Inferior parietal cortex (tissue), 1 donor: ENCODE data around the gene SLC48A1.

Source experiments
- DNase-seq: peaks from one replicate; pipeline ENCODE4 v3.0.0-alpha.2; 2016; ENCODE audit errors: extremely low spot score

Gene SLC48A1

DNA sequence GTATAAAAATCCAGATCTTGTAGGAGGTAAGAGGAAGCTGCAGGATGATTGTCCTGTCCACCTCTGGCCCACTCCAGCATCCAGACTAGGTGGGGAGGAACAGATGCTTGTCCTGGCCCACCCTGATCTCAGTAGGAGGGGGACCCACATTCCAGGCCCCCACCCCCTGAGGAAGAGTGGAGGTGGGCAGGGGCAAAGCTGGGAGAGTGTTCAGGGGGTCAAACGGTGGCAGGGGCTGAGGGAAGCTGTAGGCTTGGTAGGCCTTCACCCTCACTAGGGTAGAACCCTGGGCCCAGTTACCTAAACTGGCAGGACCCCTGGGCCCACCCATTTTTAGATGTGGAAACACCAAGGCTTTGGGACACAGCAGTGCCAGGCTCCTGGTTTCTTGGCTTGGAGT, 4.1 kb downstream of the SLC48A1 start:
- no peak for DNase-seq

DNA sequence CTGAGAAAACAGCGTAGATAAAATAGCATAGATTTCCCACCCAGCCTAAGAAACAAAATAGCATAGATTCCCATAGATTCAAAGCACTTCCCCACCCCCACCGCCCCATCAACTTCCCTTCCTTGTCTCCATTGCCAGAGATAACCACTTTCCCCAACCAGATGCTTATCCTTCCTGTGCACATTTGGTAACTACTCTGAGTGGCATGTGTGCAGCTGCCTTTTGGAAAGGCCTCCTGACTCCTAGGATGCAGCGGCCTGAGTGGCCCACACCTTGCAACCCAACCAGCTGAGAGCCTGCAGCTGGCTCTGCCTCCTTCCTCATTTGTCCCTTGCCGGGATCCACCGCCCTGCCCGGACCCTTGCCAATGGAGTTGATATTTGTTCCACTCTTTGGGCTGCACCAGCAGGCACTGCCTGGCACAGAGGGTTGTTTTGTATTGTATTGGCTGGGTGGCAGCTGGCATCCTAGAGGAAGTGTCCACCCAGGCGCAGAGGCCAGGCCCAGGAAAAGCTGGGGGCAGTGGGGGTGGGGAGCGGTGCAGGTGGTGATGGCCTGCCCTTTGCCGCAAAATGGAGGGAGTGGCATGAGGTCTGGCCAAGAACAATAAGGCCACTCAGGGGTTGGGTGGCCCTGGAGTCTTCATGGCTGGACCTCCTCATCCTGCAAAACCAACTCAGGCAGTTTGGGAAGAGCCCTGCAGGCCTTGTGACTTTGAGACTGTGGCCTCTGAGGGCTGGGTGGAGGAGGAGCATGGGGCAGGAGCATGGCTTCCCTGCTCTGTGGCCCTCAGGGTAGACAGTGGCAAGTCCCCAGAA, 4.9 kb downstream of the SLC48A1 start:
- peak; percentile 93 for DNase-seq

DNA sequence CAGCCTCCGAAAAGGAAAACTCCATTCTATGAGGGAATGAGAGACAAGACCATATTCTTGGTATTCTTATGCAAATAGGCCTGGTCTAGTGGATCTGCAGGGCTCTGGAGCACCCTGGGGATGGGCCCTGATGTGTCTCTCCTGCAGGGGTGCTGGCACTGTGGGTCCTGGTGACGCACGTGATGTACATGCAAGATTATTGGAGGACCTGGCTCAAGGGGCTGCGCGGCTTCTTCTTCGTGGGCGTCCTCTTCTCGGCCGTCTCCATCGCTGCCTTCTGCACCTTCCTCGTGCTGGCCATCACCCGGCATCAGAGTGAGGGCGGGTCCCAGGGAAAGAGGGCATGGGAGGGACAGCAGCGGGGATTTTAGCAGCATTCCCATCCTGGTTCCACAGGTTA, 5.8 kb downstream of the SLC48A1 start:
- DNase-seq = no peak

DNA sequence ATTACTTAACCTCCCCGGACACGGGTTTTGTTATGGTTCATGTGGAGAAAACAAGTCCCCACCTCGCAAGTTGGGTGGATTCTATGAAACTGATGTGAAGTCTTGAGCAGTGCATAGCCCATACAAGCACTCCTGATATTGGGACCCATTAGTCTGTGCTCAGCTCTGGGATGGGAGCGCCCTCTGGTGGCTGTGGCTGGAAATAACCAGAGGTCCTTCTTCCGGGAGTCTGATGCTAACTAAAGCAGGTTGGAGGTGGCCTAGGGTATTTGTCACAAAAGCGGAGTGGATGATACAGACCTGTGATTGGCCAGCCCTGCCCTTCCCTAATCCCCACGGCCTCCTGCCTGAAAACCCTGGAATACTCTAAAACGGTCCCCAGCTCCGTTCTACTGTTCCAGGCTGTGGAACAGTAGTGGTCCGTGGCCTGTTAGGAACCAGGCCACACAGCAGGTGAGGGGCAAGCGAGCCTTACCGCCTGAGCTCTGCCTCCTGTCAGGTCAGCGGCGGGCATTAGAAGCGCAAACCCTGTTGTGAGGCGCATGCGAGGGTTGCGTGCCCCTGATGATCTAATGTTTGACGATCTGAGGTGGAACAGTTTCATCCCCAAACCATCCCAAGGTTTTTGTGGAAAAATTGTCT, 6.4 kb downstream of the SLC48A1 start:
- peak; percentile 97 for DNase-seq

DNA sequence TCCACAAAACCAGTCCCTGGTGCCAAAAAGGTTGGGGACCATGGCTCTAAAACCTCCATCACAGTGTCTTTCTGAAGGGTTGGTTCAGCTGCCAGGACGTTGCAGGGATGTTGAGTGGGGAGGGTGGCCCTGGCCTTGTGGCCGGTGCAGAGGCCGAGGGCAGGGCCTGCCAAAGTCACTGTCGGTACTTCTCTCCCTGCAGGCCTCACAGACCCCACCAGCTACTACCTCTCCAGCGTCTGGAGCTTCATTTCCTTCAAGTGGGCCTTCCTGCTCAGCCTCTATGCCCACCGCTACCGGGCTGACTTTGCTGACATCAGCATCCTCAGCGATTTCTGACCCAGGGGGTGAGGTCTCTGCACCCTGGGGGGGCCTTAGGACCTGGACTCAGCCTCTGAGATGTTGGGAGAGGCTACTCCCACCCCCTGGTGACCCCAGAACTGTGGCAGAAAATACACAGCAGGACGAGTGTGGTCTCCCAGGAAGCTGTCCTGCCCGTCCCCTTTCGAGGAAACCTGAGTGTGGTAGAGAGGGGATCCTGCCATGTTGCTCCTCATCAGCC, 7.0 kb downstream of the SLC48A1 start:
- DNase-seq = no peak

DNA sequence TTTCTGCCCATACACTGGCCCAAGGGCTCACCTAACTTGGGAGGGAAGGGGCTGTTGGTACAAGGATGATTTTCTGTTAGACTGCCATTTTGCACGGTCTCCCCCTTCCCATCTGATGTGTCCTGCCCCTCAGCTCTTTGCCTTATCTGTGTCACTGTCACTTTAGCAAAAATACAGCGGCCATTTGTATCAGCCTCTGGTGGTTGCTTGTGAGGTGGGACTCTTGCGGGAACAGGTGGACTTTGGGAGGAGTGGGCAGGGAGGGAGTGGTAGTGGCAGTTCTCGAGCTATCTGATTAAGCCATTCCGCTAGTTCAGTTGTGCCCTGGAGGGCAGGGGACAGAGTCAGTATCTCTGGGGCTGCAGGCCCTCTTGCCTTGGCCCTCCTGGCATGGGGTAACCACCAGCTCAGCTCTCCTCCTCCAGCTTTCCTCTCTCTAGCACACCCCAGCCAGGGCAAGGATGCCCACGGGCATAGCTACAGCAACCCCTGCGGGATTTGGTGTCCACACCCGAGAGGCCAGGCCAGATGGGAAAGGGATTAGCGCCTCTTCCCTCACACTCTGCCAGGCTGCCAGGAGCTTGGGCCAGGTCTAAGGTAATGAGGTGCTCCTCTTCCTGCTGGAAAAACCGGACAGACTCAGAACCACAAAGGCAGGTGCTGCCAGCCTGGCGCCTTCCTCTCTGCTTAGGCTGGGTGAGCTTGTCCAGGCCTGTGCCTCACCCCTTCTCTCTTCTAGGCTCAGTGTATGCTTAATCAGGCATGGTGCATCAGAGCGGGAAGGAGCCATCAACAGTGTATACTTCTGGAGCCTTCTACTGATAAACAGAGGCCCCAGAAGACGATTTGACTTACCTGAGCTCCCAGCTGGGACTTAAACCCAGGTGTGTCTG, 8.7 kb downstream of the SLC48A1 start:
- no peak for DNase-seq

DNA sequence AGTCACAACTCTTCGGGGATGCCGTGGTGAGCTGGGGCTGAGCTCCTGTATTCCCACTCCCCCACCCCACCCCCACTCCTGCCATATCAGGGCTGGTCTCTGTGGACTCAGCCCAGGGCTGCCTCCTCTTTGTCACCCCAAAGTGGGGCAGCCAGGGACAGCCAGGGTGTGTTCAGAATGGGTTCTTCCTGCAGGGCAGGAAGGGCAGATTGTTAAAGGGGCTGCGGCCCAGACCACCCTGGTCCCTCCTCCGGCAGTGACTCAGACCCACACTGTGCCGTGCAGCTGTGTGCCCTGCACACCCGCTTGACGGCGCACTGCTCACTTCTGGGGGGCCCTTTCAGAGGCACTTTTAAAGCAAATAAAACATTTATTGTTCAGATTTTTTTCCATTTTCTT, 9.3 kb downstream of the SLC48A1 start:
- DNase-seq = no peak

DNA sequence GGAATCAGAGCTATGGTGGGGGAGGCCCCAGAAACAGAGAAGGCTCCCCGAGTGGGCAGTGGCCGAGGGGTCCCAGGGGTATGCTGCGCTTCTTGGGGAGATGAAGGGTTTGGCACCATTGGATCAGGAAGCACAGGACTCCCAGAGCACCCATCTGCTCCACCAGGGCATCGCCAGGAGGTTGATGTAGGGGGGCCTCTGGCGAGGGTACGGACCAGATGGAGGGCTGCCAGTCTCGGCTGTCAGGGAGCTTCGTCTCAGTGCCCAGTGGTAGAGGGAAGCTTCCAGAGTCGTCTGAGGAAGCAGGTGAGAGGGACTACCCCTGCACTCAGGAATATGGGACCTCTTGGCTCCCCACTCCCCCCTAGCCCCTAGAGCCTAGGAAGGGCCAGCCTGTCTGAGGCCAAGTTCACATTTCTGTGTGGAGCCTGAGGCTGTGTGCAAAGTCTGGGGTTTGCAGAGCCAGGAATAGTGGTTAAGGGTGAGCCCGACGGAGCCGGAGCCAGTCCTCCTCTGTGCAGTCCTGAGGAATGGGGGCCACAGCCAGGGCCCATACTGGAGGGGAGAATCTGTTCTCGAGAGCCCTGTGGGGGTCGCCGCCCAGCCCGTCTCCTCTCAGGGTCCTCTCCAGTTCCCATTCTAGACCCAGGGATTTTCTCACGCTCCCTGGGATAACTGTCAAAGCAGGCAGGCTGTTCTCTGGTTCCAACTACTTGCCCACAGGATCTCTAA, 10.2 kb downstream of the SLC48A1 start:
- no peak for DNase-seq

DNA sequence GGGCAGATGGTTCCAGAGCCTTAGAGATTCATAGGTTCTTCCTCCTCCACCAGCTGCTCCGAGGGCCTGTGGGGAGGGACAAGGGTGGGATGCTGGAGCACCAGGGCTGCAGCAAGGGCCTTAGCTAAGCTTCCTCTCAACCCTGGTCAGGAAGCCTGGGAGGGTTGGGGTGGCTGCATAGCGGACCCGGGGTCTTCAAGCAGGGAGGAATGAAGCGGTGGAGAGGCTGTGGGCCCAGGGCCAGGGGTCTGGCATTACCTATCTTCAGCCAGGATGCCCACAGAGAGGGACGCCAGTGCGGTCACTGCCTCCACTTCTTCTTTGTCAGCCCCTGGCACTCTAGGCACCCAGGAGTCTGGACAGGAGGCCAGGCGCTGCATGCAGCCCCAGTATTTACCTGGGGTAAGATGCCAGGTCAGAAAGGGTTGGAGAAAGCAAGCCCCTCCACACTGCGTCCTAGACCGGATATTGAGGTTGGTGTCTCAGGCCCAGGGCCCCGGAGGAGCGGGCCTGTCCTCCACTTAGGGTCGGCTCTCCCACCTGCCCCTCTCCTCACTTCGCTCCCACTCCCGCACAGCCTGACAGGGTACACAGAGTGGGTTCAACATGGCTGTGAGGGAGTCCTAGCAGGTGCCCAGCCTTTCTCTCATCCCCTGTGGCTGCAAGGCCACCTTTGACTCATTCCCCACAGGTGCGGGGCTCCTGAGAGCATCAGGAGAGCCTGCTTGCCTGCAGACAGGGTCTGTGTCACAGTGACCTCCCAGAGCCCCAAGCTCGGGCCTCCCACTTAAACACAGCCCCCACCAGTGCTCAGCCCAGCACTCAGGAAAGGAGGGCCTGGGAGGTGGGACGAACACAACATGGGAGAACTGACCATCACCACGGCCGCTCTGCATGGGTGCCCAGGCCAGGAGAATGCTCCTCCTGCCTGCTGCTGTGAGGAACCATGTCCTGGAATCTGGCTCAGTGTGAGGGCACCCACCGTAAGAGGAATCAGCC, 11.1 kb downstream of the SLC48A1 start:
- no peak for DNase-seq

DNA sequence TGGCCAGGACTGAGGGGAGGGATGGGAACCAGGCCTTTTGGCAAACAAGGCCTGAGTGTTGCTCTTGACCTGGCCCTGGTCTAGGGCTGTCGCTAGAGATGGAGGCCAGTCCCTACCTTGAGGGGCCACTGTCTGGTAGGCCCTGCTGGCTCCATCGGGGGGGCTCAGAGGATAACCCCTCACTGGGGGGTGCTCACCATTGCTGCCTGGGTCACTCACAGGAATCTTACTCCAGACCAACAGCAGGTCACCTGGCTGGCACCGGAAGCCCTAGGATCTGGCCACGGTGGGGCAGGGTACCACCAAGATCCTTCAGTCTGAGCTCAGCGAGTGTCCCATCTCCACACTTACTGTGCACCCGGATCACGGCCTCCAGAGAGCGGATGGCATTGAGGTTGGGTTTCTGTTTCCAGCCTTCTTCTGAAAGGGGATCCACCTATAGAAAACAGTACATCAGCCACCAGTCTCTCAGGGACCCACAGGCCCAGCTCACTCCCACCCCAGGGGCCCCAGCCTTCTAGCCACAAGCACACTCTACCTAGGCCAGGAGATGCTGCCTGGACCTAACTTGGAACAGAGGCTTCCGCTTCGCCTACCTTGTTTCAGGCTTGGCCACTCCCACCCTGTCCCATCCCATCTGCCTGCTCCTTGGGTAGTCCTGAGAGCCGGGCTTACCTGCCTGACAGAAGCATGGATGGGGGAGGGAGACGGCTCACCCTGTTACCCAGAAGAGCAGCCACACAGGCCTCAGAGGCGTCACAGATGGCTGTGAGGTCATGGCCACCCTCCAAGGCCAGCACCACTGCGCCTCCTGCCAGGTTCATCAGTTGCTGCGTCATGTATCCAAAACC, 12.2 kb downstream of the SLC48A1 start:
- no peak for DNase-seq

DNA sequence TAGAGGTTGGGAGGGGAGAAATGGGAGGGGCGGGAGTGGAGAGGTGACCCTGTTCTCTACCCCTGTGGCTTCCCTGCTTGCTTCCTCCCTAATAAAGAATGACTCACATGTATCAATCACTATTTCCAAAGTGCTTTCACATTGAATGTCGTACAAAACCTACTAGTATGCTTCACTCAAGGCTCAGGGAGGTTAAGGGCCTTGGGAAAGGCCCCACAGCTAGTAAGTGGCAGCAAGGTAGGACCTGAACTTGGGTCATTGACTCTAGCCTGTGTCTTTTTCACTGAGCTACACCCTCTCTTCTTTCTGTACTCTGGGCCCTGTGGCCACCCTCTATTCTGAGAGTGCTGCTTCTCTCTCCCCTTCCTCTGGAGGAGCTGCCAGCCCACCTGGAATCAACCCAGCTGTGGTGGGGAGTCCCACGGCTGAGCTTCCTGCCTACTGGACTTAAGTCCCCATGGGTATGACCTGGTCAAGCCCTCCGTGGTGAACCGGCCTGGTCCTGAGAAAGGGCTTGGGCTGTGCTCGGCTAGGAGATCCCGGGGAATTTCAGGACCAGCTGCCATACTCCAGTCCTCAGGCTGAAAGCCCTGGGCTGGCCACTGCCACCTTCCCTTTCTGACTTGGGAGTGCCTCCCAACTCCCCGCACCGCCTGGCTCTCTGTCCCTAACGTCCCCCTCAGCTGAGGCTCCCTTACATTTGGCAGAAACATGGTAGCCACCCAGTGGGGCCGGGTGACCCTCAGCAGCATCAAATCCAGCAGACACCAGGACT, 13.0 kb downstream of the SLC48A1 start:
- no peak for DNase-seq

DNA sequence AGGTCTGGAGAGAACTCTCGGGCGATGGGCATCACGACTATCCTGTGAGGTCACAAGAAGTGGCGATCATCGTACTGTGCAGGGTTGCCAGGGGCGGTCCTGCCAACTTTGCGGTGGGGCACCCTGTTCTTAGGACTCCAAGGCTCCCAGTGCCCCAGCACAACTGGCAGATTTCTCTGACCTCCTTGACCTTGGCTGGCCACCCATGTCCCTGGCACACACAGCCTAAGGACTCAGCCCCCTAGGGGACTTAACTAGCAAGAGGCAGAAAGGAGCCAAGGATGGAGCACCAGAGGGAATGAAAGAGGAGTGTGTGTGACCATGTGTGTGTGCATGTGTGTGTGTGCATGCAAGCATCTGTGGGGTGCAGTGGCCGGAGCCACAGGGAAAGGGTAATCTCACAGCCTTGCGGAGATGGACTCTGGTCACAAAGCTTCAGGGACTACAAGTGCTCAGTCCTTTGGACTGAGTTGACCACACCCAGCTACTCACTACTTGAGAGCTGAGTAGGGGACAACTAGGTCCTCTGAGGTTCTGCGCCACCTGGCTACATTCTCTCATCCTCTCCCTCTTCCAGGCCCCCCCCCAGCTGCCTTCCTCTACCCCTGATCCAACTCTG, 13.7 kb downstream of the SLC48A1 start:
- no peak for DNase-seq

DNA sequence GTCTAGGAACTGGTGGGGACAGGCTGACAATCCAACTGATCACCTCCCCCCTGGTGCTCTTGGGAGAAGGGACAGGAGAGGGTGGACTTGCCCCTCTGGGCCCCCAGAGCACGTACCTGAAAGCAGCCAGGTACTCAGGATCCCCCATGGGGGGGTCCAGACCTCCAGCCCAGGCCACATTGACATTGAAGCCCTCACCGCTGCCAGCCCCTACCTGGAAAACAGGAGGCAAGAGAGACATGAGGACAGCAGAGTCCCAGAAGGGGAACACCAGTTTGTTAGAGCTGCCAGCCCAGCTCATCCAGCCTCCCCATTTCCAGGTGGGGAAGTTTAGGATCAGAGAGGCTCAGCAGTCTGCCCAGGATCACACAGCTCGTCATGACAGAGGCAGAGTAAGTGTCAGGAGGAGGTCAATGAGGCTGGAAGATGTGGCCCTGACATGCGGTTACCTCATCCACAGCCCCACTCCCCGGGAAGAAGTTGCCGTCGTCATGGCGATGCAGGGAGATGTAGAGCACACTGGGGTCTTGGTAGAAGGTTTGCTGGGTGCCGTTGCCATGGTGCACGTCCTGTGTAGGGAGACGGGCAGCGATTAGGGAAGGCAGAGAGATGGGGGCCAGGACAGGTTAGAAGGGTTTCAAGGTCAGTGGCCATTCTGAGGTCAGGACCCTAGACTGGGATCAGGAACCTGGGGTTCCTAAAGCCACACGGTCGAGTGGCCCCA, 14.7 kb downstream of the SLC48A1 start:
- no peak for DNase-seq

DNA sequence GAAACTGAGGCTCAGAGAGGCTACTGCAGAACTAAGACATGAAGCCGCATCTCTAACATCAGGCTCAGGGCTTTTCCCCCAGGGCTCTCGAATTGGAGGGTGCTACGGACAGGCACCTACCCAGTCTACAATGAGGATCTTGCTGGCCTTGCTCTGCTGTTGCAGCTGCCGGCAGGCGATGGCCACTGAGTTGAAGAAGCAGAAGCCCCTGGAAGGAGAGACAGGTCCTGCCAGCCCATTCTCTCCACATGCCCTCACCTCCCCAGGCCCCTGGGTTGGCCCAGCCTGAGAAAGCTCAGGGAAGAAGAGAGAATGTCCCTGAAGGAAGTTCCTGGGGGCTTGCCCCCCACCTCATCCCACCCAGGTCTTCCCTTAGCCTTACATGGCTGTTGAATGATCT, 16.1 kb downstream of the SLC48A1 start:
- DNase-seq = no peak

DNA sequence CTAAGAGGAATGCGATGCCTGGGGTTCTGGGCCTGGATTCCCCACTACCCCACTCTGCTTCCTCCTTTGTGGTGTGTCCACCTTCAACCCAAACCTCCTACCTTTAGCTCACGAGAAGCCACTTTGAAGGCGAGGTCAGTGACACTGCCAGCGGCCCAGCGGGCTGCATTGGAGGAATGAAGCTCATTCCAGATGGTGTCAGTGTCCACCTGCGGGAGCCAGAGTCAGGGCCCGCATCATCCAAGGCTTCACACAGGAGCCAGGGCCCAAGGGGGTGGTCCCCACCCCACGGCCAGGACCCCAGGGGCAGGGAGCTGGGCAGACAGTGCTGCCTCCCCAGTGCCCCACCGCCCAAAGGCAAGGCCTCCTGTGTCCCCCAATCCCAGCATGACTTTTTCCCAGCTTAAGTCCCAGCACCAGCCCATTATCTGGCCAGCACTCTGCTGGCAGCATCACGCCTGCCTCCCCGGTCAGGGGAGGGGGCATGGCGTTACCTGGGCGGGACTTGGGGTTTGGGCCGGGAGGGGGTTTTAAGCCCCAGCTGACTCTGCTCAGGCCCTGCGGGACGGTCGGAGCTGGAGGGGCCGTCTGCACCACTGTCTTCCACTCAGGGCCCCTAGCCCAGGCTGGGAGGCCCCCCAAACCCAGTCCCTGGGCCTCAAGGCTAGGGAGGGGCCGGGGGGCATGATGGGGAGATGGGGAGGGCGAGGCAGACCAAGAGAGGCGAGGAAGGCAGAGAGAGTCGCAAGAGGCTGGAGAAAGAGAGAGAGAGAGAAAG, 16.9 kb downstream of the SLC48A1 start:
- DNase-seq = no peak

DNA sequence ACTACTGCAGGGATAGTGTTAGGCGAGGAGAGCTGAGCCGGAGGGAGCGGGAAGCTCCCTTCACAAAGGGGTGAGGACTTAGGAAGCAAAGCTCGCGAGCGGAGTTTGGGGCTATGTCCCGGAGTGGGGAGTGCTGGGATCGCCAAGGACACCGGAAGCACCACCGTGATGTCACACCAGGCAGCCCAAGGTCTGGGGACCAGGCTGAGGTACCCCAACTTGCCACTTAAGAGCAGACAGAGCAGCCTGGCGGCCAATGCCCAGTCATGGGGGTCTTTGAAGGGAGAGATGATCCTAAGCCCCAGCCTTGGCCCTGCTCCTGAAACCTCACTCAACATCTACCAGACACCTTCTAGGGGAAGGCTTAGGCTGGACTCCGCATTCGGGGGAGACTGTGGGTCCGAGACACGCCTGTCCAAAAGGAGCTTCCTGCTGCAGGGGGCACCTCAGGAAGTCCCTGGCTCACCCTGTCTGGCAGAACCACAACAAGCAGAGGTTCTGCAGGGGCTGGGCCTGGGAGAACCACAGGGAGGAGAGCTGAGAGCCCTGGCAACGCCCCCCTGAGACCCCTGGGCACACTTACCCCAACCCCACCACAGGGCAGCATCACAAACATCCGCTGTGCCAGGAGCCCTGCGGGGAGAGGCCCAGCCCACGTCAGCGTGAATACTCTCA, 17.8 kb downstream of the SLC48A1 start:
- DNase-seq = no peak
